Right lobe of liver (tissue), 6 donors: ENCODE measurements around the gene TRIO. TPM values are rescaled to one million over a fixed set of nuclear protein-coding genes. Genes with fewer than 3 reads are reported as not detected.

Source experiments
- ATAC-seq, 4 donors: fragments of 200-7000 bp; cut with Tn5 transposase; one replicate each; pipeline ENCODE4 v1.9.1; 2020; ENCODE audit warnings: mild to moderate bottlenecking in 4 of 4, moderate library complexity in 4 of 4
- DNase-seq, 3 donors: peaks; one replicate each; pipeline ENCODE4 v3.0.0-alpha.2; 2020
- H3K27ac ChIP-seq, 3 donors: fragments of 200-600 bp; one replicate each; pipeline ENCODE4 v1.8.0; 2022
- H3K27me3 ChIP-seq, 2 donors: fragments of 200-600 bp; one replicate each; pipeline ENCODE4 v1.8.0; 2022
- H3K36me3 ChIP-seq, 4 donors: fragments of 200-600 bp; sonication (generic) in 1 of 4; one replicate each; pipeline versions ENCODE4 v1.5.1 to v1.8.0; 2017 to 2022; ENCODE audit warnings: control low read depth in 1 of 4
- H3K4me1 ChIP-seq, 4 donors: fragments of 200-600 bp; sonication (generic) in 1 of 4; one replicate each; pipeline versions ENCODE4 v1.5.1 to v1.8.0; 2017 to 2022; ENCODE audit warnings: control low read depth in 1 of 4
- H3K4me3 ChIP-seq, 3 donors: fragments of 200-600 bp; one replicate each; pipeline ENCODE4 v1.8.0; 2022
- H3K9me3 ChIP-seq, 4 donors: fragments of 200-600 bp; sonication (generic) in 1 of 4; one replicate each; pipeline versions ENCODE4 v1.5.1 to v1.8.0; 2017 to 2022; ENCODE audit warnings: control low read depth in 1 of 4
- POLR2A ChIP-seq: fragments of 450-650 bp; IDR thresholded peaks from one replicate; pipeline ENCODE4 v1.6.1; 2017; ENCODE audit warnings: antibody characterized with exemption, mild to moderate bottlenecking
- WGBS: methylation state at CpG from one replicate; pipeline ENCODE4 v1.1.6; 2018; ENCODE audit warnings: low coverage, low lambda C conversion rate; ENCODE audit not compliant: insufficient coverage; ENCODE audit errors: missing lambda C conversion rate; 5-methylcytosine and 5-hydroxymethylcytosine counted together
- intact Hi-C, 2 donors: fragments of 100-400 bp; cut with DNase I; formaldehyde crosslinking; loops; one replicate each; pipeline versions ENCODE4 v1.11.2 to v1.14.1; 2022
- total RNA-seq, 6 experiments: library from RNA; depleted of rRNA in 2 of 6; stranded (reverse); fragments of >200 nt in 2 of 6; fragmentation: NEBNext Ultra II Directional in 3 of 6; extraction: Animal tissue kit (Norgen Biotek cat#: 25700) in 3 of 6; gene quantifications; one replicate each; pipeline versions ENCODE4 v1.1.0 to v1.2.4, GENCODE V29; 2016 to 2023
- TF ChIP-seq, protein P1 (sequence below), 4 donors: fragments of 200-600 bp in 3 of 4; fragments of 450-650 bp in 1 of 4; IDR thresholded peaks; one replicate each; pipeline versions ENCODE4 v1.5.1 to v1.8.0; 2016 to 2022; ENCODE audit warnings: antibody characterized with exemption in 4 of 4, mild to moderate bottlenecking in 2 of 4
- donor health status: DM: no; HTN: yes; CAD: no.
- donor health status: DM: no; HTN: no; CAD: no.
- donor health status: DM: no; HTN: no; CAD: no.
- donor health status: DM: no; HTN: yes; CAD: no.
- donor health status: DM: no; HTN: yes; CAD: no.

Gene TRIO
- total RNA-seq, 6 experiments from 2014 or later = 34.7 to 63.5 (median 50.2) TPM

DNA sequence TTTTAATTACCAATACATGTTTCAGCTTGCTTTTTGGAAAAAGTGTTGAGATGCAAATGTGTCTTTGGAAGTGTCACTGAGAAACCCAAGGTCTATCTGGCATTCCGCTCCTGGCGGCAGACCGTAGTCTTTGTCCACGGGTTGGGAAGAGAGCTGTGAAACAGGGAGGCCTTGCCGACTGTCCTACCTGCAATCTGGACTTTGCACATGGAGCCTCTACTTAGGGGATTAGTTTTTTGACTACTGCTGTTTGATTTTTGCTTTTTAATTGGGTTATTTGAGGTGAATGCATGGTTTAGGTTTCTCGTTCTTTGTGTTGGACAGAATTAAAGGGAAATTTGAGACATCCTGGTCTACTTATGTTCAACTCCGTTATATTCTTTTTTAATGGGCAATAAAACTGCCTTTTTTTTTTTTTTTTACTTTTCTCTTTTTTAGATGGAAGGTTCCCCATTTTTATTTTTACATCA lies 25.7 kb downstream of the TRIO start:
- peaks cover 0 to 48% (median 21%) of the 10 kb centered on the region in 4 donors for H3K4me1 ChIP-seq
- no peak for TF ChIP-seq POLR2A
- TF ChIP-seq, protein P1, sequence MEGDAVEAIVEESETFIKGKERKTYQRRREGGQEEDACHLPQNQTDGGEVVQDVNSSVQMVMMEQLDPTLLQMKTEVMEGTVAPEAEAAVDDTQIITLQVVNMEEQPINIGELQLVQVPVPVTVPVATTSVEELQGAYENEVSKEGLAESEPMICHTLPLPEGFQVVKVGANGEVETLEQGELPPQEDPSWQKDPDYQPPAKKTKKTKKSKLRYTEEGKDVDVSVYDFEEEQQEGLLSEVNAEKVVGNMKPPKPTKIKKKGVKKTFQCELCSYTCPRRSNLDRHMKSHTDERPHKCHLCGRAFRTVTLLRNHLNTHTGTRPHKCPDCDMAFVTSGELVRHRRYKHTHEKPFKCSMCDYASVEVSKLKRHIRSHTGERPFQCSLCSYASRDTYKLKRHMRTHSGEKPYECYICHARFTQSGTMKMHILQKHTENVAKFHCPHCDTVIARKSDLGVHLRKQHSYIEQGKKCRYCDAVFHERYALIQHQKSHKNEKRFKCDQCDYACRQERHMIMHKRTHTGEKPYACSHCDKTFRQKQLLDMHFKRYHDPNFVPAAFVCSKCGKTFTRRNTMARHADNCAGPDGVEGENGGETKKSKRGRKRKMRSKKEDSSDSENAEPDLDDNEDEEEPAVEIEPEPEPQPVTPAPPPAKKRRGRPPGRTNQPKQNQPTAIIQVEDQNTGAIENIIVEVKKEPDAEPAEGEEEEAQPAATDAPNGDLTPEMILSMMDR (IDR thresholded peaks at IDR 0.05) = no peak
- H3K27me3 ChIP-seq = no peaks in the 10 kb centered on the region
- no peaks in the 10 kb centered on the region for H3K9me3 ChIP-seq
- H3K27ac ChIP-seq = peak overlapping the region in 2 of 3 donors; percentile 2 to 31
- ATAC-seq (peak; percentile 77 to 90 (median 86)), DNase-seq (peak; percentile 52 to 83 (median 77))
- no peaks in the 10 kb centered on the region for H3K36me3 ChIP-seq
- H3K4me3 ChIP-seq = no peak overlapping the region
- intact Hi-C loops = no loop called here
- WGBS = 31% methylated on average over 7 of the region's 7 CpGs

DNA sequence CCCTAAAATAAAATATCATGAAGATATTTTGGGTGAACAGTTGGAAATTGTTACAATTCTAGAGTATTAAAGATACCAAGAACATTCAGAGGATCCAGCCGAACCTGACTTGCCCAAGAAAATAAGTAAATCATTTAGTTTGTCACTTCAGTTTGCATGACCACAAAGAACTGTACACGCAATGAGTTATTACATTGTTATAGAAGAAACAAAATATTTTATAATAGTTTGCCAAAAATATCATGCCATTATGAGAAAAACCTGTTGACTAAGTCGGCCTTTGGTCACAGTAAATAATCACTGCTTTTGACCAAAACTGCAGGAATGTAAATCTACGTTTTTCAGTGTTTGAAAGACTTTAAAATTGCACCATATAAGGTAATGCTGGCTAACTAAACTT lies 27.9 kb downstream of the TRIO start:
- no peaks in the 10 kb centered on the region for H3K36me3 ChIP-seq
- WGBS = 46% methylated on average over 4 of the region's 4 CpGs
- no peaks in the 10 kb centered on the region for H3K27me3 ChIP-seq
- ATAC-seq (no peak), DNase-seq (no peak)
- intact Hi-C loops = no loop called here
- no peak for TF ChIP-seq POLR2A
- TF ChIP-seq, protein P1 (IDR thresholded peaks at IDR 0.05) = no peak
- H3K4me1 ChIP-seq = peaks cover 0 to 51% (median 23%) of the 10 kb centered on the region in 4 donors
- no peaks in the 10 kb centered on the region for H3K9me3 ChIP-seq
- H3K4me3 ChIP-seq = no peak overlapping the region
- H3K27ac ChIP-seq = peak overlapping the region in 1 of 3 donors; percentile 10

DNA sequence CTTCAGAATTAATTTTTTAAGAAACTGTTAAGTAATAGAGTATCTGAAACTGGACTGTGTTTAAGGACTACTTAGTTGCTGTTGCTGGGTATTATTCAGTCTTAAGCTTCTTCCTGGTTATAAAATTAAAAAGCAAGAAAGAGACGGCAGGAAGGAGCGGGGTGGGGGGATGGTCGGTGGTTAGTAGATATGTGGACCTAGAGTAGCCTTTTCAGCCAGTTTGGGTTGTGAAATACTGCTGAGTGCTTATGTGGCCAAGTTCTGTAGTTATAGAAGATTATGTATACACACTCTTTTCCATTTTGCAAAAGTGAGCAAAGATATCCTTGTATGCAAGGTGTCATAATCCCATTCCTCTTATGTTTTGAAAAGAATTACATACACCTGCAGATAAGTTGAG lies 28.5 kb downstream of the TRIO start:
- no peak for TF ChIP-seq POLR2A
- TF ChIP-seq, protein P1 (IDR thresholded peaks at IDR 0.05) = no peak
- ATAC-seq (peak; percentile 76 to 81 (median 78)), DNase-seq (peak in 1 of 3 donors; percentile 59)
- peaks cover 0 to 51% (median 23%) of the 10 kb centered on the region in 4 donors for H3K4me1 ChIP-seq
- intact Hi-C loops = no loop called here
- no peaks in the 10 kb centered on the region for H3K9me3 ChIP-seq
- H3K4me3 ChIP-seq = peak overlapping the region in 1 of 3 donors; percentile 4
- 2% methylated on average over 3 of the region's 3 CpGs for WGBS
- H3K36me3 ChIP-seq = no peaks in the 10 kb centered on the region
- no peaks in the 10 kb centered on the region for H3K27me3 ChIP-seq
- peak overlapping the region in 1 of 3 donors; percentile 39 for H3K27ac ChIP-seq

DNA sequence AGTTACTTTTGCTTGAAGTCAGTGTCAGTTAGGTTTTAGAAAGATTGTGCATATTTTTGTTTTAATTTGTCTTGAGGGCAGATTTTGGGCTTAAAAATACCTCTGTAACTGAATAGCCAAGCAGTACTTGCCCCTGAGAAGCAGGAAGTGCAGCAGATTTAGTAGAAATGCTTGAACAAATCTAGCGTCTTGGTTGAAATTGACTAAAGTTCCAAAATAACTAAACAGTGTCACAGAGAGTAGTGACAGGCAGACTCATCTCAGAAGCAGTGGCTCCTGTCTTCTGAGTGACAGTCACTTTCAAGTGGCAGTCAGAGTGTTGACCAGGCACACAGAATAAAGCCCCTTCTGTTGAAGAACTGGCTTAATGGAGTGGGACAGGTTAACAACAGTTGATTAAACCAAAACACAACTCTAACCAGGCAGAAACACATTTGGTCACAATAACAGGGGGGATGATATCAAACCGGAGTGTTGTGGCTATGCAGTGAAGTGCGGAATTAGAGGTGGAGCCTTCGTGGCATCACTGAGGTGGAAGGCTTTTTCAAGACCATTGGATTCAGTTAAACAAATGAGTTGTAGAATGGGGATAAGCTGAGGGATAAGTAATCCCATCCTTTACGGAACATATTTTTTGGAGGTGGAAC lies 29.1 kb downstream of the TRIO start:
- Histone ChIP-seq H3K36me3 (no peaks in the 10 kb centered on the region), H3K4me3 (no peak overlapping the region), H3K9me3 (no peaks in the 10 kb centered on the region), H3K4me1 (peaks cover 0 to 45% (median 20%) of the 10 kb centered on the region in 4 donors), H3K27ac (peak overlapping the region in 1 of 3 donors; percentile 39), H3K27me3 (no peaks in the 10 kb centered on the region)
- WGBS = 61% methylated on average over 5 of the region's 5 CpGs
- ATAC-seq = no peak
- intact Hi-C loops = no loop called here
- TF ChIP-seq, protein P1 (IDR thresholded peaks at IDR 0.05) = no peak
- TF ChIP-seq POLR2A = no peak
- no peak for DNase-seq
